Measurements from ENCODE around the gene B4GALT1.

DNA sequence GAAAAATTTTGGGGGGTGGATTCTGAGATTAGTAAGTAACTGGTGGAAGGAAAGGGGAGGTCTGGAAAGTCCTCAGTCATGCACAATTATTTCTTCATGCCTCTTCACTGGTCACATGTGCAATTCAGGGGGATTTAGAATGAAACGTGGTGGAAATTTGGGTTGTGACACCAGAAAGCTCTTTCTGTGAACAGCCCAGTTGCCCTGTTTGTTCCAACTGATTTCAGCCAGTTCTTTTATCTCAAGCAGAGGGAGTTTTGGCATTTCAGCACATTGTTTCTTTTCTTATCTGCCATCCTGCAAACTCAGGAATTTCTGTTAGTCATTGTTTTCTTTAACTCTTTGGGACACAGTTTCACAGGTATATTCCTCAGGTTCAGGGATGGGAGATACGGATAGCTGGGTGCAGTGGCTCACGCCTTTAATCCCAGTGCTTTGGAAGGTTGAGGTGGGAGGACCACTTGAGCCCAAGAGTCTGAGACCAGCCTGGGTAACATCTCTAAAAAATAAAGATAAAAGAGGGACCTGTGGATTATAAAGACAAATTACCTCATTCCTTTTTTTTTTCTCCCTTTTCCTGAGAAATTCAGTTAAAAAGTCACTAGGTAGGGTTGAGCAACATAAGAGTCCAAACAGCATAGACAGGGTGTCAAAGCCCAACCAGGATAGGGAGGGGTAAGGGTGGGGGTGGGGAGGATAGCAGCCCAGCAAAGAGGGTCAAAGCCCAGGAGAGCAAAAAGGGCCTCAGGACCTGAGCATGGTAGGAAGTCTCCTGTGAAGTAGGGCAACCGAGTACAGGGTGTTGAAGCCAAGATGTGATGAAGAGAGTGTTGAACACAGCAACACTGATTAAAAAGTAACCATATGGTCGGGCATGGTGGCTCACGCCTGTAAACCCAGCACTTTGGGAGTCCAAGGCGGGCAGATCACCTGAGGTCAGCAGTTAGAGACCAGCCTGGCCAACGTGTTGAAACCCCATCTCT is 5.4 kb upstream of the B4GALT1 start:
- TF ChIP-seq, protein P1, sequence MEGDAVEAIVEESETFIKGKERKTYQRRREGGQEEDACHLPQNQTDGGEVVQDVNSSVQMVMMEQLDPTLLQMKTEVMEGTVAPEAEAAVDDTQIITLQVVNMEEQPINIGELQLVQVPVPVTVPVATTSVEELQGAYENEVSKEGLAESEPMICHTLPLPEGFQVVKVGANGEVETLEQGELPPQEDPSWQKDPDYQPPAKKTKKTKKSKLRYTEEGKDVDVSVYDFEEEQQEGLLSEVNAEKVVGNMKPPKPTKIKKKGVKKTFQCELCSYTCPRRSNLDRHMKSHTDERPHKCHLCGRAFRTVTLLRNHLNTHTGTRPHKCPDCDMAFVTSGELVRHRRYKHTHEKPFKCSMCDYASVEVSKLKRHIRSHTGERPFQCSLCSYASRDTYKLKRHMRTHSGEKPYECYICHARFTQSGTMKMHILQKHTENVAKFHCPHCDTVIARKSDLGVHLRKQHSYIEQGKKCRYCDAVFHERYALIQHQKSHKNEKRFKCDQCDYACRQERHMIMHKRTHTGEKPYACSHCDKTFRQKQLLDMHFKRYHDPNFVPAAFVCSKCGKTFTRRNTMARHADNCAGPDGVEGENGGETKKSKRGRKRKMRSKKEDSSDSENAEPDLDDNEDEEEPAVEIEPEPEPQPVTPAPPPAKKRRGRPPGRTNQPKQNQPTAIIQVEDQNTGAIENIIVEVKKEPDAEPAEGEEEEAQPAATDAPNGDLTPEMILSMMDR (conservative IDR thresholded peaks at IDR 0.05; ENCODE audit: low read depth, low read length) = no peak
- no peak for TF ChIP-seq EZH2 (IDR thresholded peaks at IDR 0.05; ENCODE audit: borderline replicate concordance, low read depth, low read length, poor library complexity, severe bottlenecking)
